ENCODE results near the gene GCSAM. TPM values are rescaled to one million over a fixed set of nuclear protein-coding genes. Genes with fewer than 3 reads are reported as not detected.

GCSAM gene
- total and polyA plus RNA-seq, 2 donors (not counting 3 experiments of a cell fraction or from before 2014, with no cell fraction given), result not detected

DNA sequence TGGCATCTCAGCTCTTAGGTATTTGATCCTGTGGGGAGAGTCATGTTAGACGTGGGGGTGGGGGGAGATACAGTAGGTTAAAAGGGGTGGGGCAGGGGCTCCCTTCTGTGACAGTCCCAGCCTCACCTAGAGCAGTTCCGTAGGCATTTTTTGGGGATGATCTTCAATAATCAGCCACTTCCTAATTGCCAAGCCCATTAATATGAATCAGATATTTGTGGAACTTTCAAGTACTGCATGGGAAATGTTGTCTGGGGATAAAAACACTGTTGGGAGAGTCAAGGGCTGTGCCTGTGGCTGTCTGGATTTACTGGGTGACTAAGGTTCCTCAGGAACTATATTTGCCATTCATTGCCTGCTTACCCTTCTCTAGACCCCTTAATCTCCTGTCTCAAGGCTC lies 37.3 kb downstream of the GCSAM start:
- Histone ChIP-seq H3K9ac (replicated peaks; ENCODE audit: extremely low read depth, insufficient read depth, low read length) (no peak overlapping the region), H3K79me2 (ENCODE audit: control insufficient read depth, insufficient read depth, low read length) (no peaks in the 10 kb centered on the region), H3K9me1 (replicated peaks; ENCODE audit: control insufficient read depth, extremely low read depth, insufficient read depth, low read length) (no peaks in the 10 kb centered on the region), H3K36me3 (ENCODE audit: control insufficient read depth in 2 of 2, extremely low read depth in 1 of 2, insufficient read depth in 2 of 2, low read length in 2 of 2) (no peaks in the 10 kb centered on the region), H4K20me1 (replicated peaks; ENCODE audit: control insufficient read depth, extremely low read depth, insufficient read depth, low read length) (no peaks in the 10 kb centered on the region), H3K4me3 (replicated peaks in 1 of 3; ENCODE audit: insufficient read depth in 1 of 3, low read depth in 1 of 3, low read length in 3 of 3) (no peak overlapping the region), H3K9me3 (replicated peaks; ENCODE audit: control insufficient read depth, insufficient read depth, low read length) (no peaks in the 10 kb centered on the region), H3K27ac (ENCODE audit: insufficient read depth, low read depth, low read length) (no peak overlapping the region), H3K4me2 (ENCODE audit: insufficient read depth, low read length) (no peak overlapping the region), H2AFZ (ENCODE audit: low read depth, low read length) (no peak overlapping the region), H3K27me3 (ENCODE audit: control insufficient read depth in 2 of 2, insufficient read depth in 2 of 2, low read length in 2 of 2) (no peaks in the 10 kb centered on the region), H3K4me1 (ENCODE audit: control insufficient read depth, extremely low read depth, insufficient read depth, low read length) (peaks cover 17% of the 10 kb centered on the region)
- dilution Hi-C loops (cut with MboI; ENCODE audit: extremely low pct_ligation_motif_present, low sequenced_read_pairs) (no loop called here), intact Hi-C loops (cut with micrococcal nuclease) (loop anchor here (10.0 kb wide), 1 partner anchor 181 kb away; no protein-coding TSS in a partner anchor)
- DNase-seq (ENCODE audit: low read depth, low spot score), result no peak
- no peak for FAIRE-seq
- ChIA-PET CTCF (no interaction called here), POLR2A (no interaction called here)
- TF ChIP-seq EZH2 (IDR thresholded peaks at IDR 0.05; ENCODE audit: borderline replicate concordance, low read depth, low read length, severe bottlenecking), result no peak
- TF ChIP-seq, protein P1, sequence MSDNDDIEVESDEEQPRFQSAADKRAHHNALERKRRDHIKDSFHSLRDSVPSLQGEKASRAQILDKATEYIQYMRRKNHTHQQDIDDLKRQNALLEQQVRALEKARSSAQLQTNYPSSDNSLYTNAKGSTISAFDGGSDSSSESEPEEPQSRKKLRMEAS (IDR thresholded peaks at IDR 0.05; ENCODE audit: insufficient read depth, insufficient read length), result no peak
- no TSS peak for BruUV-seq (replicated peaks)

DNA sequence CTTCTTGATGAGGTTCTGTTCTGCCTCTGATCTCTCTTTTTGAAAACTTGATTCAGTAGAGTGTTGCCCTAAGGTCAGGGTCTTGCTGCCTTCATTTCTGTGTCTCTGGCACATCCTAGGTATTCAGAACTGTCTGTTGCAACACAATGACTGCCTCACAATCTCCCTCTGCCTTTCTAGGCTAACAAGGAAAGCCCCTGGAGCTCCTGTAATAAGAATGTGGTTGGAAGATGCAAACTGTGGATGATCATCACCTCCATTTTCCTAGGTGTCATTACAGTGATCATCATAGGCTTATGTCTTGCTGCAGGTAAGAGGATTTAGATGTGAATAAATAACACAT lies 39.9 kb downstream of the GCSAM start:
- ChIA-PET POLR2A (no interaction called here), CTCF (interaction anchor here (1.0 to 1.5 kb wide), 2 partner anchors 18 kb away, joined by 3 to 5 read pairs; no protein-coding TSS in a partner anchor)
- Histone ChIP-seq H3K27ac (ENCODE audit: insufficient read depth, low read depth, low read length) (no peak overlapping the region), H3K27me3 (ENCODE audit: control insufficient read depth in 2 of 2, insufficient read depth in 2 of 2, low read length in 2 of 2) (no peaks in the 10 kb centered on the region), H3K9ac (replicated peaks; ENCODE audit: extremely low read depth, insufficient read depth, low read length) (no peak overlapping the region), H3K9me3 (replicated peaks; ENCODE audit: control insufficient read depth, insufficient read depth, low read length) (no peaks in the 10 kb centered on the region), H2AFZ (ENCODE audit: low read depth, low read length) (no peak overlapping the region), H4K20me1 (replicated peaks; ENCODE audit: control insufficient read depth, extremely low read depth, insufficient read depth, low read length) (no peaks in the 10 kb centered on the region), H3K9me1 (replicated peaks; ENCODE audit: control insufficient read depth, extremely low read depth, insufficient read depth, low read length) (no peaks in the 10 kb centered on the region), H3K36me3 (ENCODE audit: control insufficient read depth in 2 of 2, extremely low read depth in 1 of 2, insufficient read depth in 2 of 2, low read length in 2 of 2) (no peaks in the 10 kb centered on the region), H3K4me2 (ENCODE audit: insufficient read depth, low read length) (no peak overlapping the region), H3K4me3 (replicated peaks in 1 of 3; ENCODE audit: insufficient read depth in 1 of 3, low read depth in 1 of 3, low read length in 3 of 3) (no peak overlapping the region), H3K4me1 (ENCODE audit: control insufficient read depth, extremely low read depth, insufficient read depth, low read length) (peaks cover 22% of the 10 kb centered on the region), H3K79me2 (ENCODE audit: control insufficient read depth, insufficient read depth, low read length) (no peaks in the 10 kb centered on the region)
- BruUV-seq (replicated peaks), result no TSS peak
- dilution Hi-C loops (cut with MboI; ENCODE audit: extremely low pct_ligation_motif_present, low sequenced_read_pairs) (no loop called here), intact Hi-C loops (cut with micrococcal nuclease) (loop anchor here (10.0 kb wide), 1 partner anchor 178 kb away; no protein-coding TSS in a partner anchor)
- FAIRE-seq (no peak), DNase-seq (ENCODE audit: low read depth, low spot score) (no peak)
- no peak for TF ChIP-seq POLR2AphosphoS5 (IDR thresholded peaks at IDR 0.05; ENCODE audit: insufficient read depth, low read depth, low read length)
- TF ChIP-seq POLR2A (IDR thresholded peaks at IDR 0.05; ENCODE audit: low read depth, low read length), result no peak
- no peak for TF ChIP-seq FOS (IDR thresholded peaks at IDR 0.05; ENCODE audit: borderline replicate concordance, insufficient read depth, low read length)
- TF ChIP-seq, protein P2, sequence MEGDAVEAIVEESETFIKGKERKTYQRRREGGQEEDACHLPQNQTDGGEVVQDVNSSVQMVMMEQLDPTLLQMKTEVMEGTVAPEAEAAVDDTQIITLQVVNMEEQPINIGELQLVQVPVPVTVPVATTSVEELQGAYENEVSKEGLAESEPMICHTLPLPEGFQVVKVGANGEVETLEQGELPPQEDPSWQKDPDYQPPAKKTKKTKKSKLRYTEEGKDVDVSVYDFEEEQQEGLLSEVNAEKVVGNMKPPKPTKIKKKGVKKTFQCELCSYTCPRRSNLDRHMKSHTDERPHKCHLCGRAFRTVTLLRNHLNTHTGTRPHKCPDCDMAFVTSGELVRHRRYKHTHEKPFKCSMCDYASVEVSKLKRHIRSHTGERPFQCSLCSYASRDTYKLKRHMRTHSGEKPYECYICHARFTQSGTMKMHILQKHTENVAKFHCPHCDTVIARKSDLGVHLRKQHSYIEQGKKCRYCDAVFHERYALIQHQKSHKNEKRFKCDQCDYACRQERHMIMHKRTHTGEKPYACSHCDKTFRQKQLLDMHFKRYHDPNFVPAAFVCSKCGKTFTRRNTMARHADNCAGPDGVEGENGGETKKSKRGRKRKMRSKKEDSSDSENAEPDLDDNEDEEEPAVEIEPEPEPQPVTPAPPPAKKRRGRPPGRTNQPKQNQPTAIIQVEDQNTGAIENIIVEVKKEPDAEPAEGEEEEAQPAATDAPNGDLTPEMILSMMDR (IDR thresholded peaks at IDR 0.05; ENCODE audit: extremely low read depth in 1 of 2, insufficient read depth in 1 of 2, low read depth in 1 of 2, low read length in 2 of 2), result no peak
- no peak for TF ChIP-seq GATA2 (IDR thresholded peaks at IDR 0.05; ENCODE audit: insufficient read depth, insufficient read length, low read depth, low read length)
- TF ChIP-seq JUN (IDR thresholded peaks at IDR 0.05; ENCODE audit: borderline replicate concordance, insufficient read depth, insufficient read length, low read depth), result no peak
- TF ChIP-seq, protein P1 (IDR thresholded peaks at IDR 0.05; ENCODE audit: insufficient read depth, insufficient read length), result no peak
- TF ChIP-seq MYC (IDR thresholded peaks at IDR 0.05; ENCODE audit: low read depth, low read length), result no peak
- no peak for TF ChIP-seq EZH2 (IDR thresholded peaks at IDR 0.05; ENCODE audit: borderline replicate concordance, low read depth, low read length, severe bottlenecking)

All from endothelial cell of umbilical vein (primary cell).